ENCODE measurements around the gene EN1. TPM values are rescaled to one million over a fixed set of nuclear protein-coding genes. Genes with fewer than 3 reads are reported as not detected.

The EN1 gene
- total RNA-seq, 3 donors from 2014 or later (not counting 1 experiment from before 2014, with no cell fraction given), result not detected

- WGBS (ENCODE audit: insufficient coverage), result 75% methylated on average over 3 of the region's 3 CpGs
Measured at GRCh38 chr2:118814368-118814767, 33.1 kb downstream of the EN1 start.

DNA sequence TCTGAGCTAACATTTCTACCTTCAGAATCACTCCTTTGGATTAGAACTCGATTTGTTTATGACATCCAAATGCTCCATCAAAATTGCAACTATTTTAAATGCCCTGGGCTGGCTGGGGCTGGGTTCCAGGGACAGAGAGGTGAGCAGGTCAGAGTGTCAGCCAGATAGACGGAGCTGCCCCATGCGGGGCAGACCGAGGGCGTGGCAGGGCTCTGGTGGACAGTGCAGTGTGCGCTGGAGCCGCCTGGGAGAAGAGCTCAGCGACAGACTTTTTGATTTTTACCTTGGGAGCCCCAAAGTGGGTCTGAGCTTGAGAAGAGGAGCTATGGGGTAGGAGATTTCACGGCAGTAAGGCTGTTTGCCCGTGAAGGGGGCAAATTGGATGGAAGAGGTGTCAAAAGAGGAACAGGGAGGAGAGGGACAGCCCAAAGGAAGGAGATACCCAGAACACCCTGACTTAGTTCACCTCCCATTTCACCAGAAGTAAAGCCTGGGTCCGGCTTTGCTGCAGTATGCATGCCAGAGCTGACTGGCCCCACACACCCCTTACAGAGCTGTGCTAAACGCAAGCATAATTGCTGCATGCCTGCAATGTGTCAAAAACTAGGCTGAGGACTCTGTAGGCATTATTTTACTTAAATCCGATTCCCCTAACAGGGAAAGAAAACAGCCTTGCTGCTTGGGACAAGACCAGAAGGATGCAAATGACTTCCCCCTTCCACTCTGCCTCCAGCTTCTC lies 33.7 kb downstream of the EN1 start:
- no peak overlapping the region for H3K27ac Mint-ChIP-seq
- no peak for TF ChIP-seq CTCF (IDR thresholded peaks at IDR 0.05)
- DNase-seq (no peak), ATAC-seq (no peak)
- no peaks in the 10 kb centered on the region for H3K4me1 Mint-ChIP-seq
- Histone ChIP-seq H3K4me1 (ENCODE audit: control insufficient read depth, insufficient read depth, low read length) (no peaks in the 10 kb centered on the region), H3K9me3 (ENCODE audit: control insufficient read depth, insufficient read depth, low read length) (no peaks in the 10 kb centered on the region), H3K27me3 (ENCODE audit: control insufficient read depth, insufficient read depth, low read length) (peaks cover 6% of the 10 kb centered on the region), H3K4me3 (ENCODE audit: low read length) (no peak overlapping the region), H3K36me3 (ENCODE audit: control insufficient read depth, insufficient read depth, low read length) (no peaks in the 10 kb centered on the region), H3K27ac (ENCODE audit: low read length) (no peak overlapping the region)
- intact Hi-C loops (cut with micrococcal nuclease), result no loop called here
- no peaks in the 10 kb centered on the region for H3K9me3 Mint-ChIP-seq
- WGBS (ENCODE audit: insufficient coverage), result 51% methylated on average over 13 of the region's 13 CpGs
- H3K4me3 Mint-ChIP-seq, result no peak overlapping the region
- H3K36me3 Mint-ChIP-seq, result no peaks in the 10 kb centered on the region
- peaks cover 25 to 66% of the 10 kb centered on the region in 2 donors for H3K27me3 Mint-ChIP-seq (ENCODE audit: low read depth in 2 of 2)

More at GRCh38 chr2:118814368-118814767, 33.1 kb downstream of the EN1 start:
- H3K4me3 Mint-ChIP-seq, result no peak overlapping the region
- no peak overlapping the region for H3K27ac ChIP-seq (ENCODE audit: low read length)
- H3K4me1 ChIP-seq (ENCODE audit: control insufficient read depth, insufficient read depth, low read length), result no peaks in the 10 kb centered on the region
- no peaks in the 10 kb centered on the region for H3K4me1 Mint-ChIP-seq
- no peak for ATAC-seq
- peaks cover 4% of the 10 kb centered on the region for H3K27me3 ChIP-seq (ENCODE audit: control insufficient read depth, insufficient read depth, low read length)
- H3K27me3 Mint-ChIP-seq (ENCODE audit: low read depth in 2 of 2), result peaks cover 30 to 71% of the 10 kb centered on the region in 2 donors
- intact Hi-C loops (cut with micrococcal nuclease), result no loop called here
- no peaks in the 10 kb centered on the region for H3K9me3 ChIP-seq (ENCODE audit: control insufficient read depth, insufficient read depth, low read length)
- no peaks in the 10 kb centered on the region for H3K9me3 Mint-ChIP-seq
- no peak for TF ChIP-seq CTCF (IDR thresholded peaks at IDR 0.05)
- no peaks in the 10 kb centered on the region for H3K36me3 Mint-ChIP-seq
- no peak for DNase-seq
- H3K4me3 ChIP-seq (ENCODE audit: low read length), result no peak overlapping the region
- H3K36me3 ChIP-seq (ENCODE audit: control insufficient read depth, insufficient read depth, low read length), result no peaks in the 10 kb centered on the region
- H3K27ac Mint-ChIP-seq, result no peak overlapping the region

DNA sequence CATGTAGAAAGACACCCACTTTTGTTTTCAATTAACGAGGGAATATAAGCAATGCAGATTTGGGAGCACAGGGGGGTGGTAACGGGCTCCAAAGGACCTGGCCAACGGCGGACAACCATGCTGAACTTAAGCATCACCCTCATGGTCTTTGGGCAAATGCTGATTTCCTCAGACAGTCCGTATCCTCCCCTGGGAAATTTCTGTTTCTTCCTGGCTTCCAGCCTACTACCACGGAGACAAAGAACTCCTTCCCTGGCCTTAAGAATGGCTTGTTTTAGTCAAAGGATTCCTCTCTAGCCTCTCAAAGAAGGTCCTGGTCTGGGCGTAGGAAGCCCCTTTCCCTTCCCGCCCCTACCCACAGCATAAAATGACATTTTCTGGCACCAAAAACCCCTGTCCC lies 34.3 kb downstream of the EN1 start:
- DNase-seq (no peak), ATAC-seq (no peak)
- no peak overlapping the region for H3K4me3 ChIP-seq (ENCODE audit: low read length)
- Mint-ChIP-seq H3K36me3 (no peaks in the 10 kb centered on the region), H3K9me3 (no peaks in the 10 kb centered on the region), H3K27ac (no peak overlapping the region), H3K27me3 (ENCODE audit: low read depth in 2 of 2) (peaks cover 21 to 66% of the 10 kb centered on the region in 2 donors), H3K4me1 (no peaks in the 10 kb centered on the region), H3K4me3 (no peak overlapping the region)
- no peak overlapping the region for H3K27ac ChIP-seq (ENCODE audit: low read length)
- intact Hi-C loops (cut with micrococcal nuclease), result no loop called here
- H3K27me3 ChIP-seq (ENCODE audit: control insufficient read depth, insufficient read depth, low read length), result peaks cover 7% of the 10 kb centered on the region
- H3K9me3 ChIP-seq (ENCODE audit: control insufficient read depth, insufficient read depth, low read length), result no peaks in the 10 kb centered on the region
- H3K4me1 ChIP-seq (ENCODE audit: control insufficient read depth, insufficient read depth, low read length), result no peaks in the 10 kb centered on the region
- no peaks in the 10 kb centered on the region for H3K36me3 ChIP-seq (ENCODE audit: control insufficient read depth, insufficient read depth, low read length)
- no peak for TF ChIP-seq CTCF (IDR thresholded peaks at IDR 0.05)
- 53% methylated on average over 8 of the region's 8 CpGs for WGBS (ENCODE audit: insufficient coverage)

- H3K27ac Mint-ChIP-seq, result no peak overlapping the region
- Histone ChIP-seq H3K4me3 (ENCODE audit: low read length) (no peak overlapping the region), H3K27ac (ENCODE audit: low read length) (no peak overlapping the region), H3K4me1 (ENCODE audit: control insufficient read depth, insufficient read depth, low read length) (no peaks in the 10 kb centered on the region), H3K36me3 (ENCODE audit: control insufficient read depth, insufficient read depth, low read length) (no peaks in the 10 kb centered on the region), H3K27me3 (ENCODE audit: control insufficient read depth, insufficient read depth, low read length) (peaks cover 8% of the 10 kb centered on the region), H3K9me3 (ENCODE audit: control insufficient read depth, insufficient read depth, low read length) (no peaks in the 10 kb centered on the region)
- 43% methylated on average over 6 of the region's 6 CpGs for WGBS (ENCODE audit: insufficient coverage)
- no peaks in the 10 kb centered on the region for H3K4me1 Mint-ChIP-seq
- H3K27me3 Mint-ChIP-seq (ENCODE audit: low read depth in 2 of 2), result peaks cover 26 to 69% of the 10 kb centered on the region in 2 donors
- no peaks in the 10 kb centered on the region for H3K36me3 Mint-ChIP-seq
- TF ChIP-seq CTCF (IDR thresholded peaks at IDR 0.05), result no peak
- ATAC-seq (no peak), DNase-seq (no peak)
- no peaks in the 10 kb centered on the region for H3K9me3 Mint-ChIP-seq
- no peak overlapping the region for H3K4me3 Mint-ChIP-seq
- intact Hi-C loops (cut with micrococcal nuclease), result no loop called here
Measured at GRCh38 chr2:118812552-118812951, 34.9 kb downstream of the EN1 start.
